NCI-H345 (cell line): ENCODE results near the gene STAC.
"Not testable (repeated sequence)": the region's sequence is repeated elsewhere in the genome, so short reads cannot be mapped to it uniquely, and the experiment has no call there.

Experiments used
- DNase-seq: peaks from one replicate; lab custom pipeline; 2025; lab: John Stamatoyannopoulos, UW

The STAC gene

GRCh38 chr3:36520241-36521006 lies 140.1 kb downstream of the STAC start:
- no peak for DNase-seq

DNA sequence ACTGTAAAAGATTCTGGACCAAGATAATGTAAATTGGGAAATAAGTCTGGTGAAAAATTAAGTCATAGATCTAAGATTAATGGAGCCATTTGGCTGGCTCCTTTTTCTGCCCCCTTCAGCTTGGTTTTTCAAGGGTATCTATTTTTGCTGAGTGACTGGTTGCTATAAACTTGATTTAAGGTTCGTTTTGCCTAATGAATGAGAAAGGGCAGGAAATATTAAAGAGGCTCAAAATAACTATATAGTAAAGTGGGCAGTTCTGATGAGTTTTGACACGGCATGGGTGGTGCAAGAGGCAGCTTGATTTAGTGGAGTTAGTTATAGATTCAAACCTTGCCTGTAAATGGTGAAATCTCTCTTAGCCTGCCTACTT lies 140.7 kb downstream of the STAC start:
- no peak for DNase-seq

DNA sequence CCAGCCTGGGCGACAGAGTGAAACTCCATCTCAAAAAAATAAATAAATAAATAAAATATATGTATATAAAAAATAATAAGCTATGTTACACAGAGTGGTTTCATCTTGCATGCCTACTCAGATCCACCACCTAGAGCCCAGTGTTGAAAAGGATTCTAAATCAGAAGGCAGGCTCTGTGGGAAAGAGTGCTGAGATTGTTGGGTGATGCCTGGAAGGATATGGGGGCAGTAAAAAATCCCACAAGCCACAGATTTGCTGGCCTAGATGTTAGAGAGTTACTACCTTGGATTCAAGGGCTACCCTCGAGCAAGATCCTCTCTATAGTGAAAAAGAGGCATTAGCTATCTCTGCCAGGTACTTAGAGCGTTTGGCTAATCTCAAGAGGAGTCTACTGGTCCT lies 144.3 kb downstream of the STAC start:
- DNase-seq = no peak

DNA sequence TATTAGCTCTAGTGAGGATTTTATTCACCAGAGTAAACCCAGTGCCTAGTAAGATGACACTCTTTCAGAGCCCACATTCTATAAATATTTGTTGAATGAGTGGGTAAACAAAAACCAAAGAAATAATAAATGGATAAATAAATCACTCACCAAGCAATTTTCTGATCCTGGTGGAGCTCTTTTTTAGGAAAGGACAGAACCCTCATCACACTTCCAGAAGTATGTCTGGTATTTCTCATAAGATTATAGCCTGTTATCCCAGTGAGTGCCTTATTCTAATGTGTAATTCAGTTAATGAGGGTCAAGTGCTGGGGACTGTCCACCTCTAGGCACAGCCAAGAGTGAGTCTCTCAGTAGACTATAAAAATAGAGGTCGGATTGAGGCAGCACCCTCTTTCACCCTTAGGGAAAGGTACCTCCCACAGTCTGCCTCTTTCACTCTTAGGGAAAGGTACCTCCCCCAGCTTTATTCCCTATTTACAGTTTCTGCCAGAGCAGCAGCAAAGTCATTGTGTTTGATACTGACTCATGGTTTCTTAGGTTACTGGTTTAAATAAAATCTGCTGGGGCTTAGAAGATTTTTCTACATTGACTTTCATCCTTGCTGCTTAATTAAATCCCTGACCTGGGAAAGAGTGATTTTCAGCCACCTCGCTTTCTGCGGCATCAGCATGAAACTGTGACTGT lies 145.0 kb downstream of the STAC start:
- peak; percentile 14 for DNase-seq

GRCh38 chr3:36538136-36538749 lies 157.9 kb downstream of the STAC start:
- DNase-seq = no peak

DNA sequence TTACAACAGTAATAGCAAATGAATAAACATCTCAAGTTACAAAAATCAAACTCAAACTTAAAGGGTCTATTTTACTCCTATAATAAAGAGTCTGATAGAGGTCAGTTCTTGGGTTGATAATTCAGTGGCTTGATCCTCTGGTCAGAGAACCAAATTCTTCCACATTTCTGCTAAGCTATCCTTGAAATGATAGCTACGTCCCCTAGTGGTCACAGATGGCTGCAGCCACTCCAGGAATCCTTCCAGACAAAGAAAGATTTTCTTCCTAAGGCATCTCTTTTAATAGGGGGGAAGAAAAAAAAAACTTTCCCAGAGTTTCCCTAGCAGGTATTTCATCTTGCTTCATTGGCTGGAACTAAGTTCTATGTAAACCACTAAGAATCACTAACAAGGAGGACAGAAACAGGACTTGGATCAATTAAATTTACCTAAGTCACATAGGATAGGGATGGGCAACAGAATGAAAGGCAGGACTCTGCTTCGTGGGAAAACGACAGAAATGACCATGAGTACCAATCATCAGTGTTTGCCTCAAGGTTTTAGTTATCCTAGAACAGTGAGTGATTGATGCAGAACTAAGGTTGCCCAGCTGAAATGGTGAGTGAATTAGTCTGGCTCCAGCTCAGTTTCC lies 160.7 kb downstream of the STAC start:
- no peak for DNase-seq

GRCh38 chr3:36542186-36542585 lies 161.9 kb downstream of the STAC start:
- no peak for DNase-seq

- DNase-seq = no peak
These were observed 163.1 kb downstream of the STAC start for GRCh38 chr3:36543276-36543997.

GRCh38 chr3:36546226-36546625 lies 165.9 kb downstream of the STAC start:
- DNase-seq = no peak

GRCh38 chr3:36548712-36549111 lies 168.4 kb downstream of the STAC start:
- no peak for DNase-seq

DNA sequence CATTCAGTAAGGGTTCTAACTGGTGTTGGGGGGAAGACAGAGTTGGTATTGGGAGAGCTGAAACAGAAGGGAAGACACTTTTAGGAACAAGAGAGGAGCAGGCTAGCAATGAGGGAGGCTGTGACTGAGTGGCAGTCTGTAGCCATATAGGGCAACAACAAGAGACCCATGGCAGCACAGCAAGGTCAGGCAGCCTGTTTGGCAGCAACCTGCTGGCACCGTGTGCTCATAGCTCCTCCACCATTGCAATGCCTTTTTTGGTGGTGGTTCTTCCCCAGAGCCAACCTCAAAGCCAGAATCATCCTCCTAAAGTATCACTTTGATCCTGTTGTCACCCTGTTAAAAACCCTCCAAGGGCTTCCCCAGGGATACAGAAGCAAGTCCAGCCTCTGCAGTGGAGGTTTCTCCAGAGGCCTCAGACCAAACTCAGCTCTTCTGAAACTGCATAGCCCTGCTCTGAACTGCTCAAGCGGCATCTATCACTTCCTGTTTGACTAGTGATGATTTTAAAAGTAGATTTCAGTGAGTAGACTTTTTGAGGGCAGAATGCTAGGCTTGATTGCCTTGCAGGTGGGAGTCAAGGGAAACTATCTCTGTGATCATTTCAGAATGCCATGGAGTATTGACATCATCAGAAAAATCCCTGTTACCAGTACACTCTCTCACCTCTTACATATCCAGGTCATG lies 176.9 kb downstream of the STAC start:
- DNase-seq = no peak

DNA sequence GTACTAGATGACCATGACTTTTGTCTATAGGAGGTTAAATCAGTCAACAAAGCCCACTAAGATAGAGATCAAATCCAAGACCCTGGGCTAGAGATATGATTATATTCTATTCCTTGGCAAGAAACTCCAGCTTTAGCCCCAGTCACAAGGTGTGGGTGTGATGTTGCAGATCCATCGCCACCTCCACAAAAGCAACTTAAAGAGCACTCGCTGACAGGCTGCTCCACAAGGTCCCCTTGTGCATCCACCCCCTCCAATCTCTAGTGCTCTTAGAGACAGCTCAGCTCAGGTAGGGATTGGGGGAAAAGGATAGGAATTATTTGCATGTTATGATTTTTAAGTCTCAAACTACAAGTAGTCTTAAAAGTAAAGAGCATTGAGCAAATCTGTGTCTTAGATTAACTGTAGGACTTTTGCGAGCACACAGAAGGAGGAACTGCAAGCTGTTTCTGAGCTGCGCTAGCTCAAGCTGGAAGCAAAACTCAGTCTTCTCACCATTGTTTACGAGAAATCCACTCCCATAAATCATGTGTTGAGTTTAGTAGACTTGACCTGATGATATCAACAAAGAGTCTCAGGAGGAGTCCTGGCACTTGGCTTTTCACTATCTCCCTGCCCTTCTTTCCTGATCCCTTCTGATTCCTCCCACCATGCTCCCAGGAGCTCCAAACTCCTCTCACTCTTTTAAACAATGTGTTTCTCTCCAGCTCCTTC lies 177.6 kb downstream of the STAC start:
- no peak for DNase-seq

DNA sequence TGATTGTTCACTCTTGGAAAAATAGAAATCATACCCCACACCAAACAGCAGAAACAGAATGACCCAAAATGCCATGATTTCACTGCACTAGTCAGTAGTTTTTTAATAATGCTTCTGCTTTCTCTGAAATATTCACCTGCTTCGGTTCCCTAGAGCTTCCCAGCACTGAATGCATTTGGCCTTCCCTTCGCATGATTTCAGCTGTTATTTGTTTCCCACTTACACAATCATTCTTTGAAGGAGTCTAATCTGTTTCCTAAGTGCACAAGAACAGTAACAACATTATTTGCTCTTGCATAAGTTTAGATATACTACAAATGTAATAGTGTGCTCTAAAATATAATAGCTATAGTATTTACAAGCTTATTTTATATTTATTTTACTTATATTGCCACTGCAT lies 178.7 kb downstream of the STAC start:
- DNase-seq = no peak

DNA sequence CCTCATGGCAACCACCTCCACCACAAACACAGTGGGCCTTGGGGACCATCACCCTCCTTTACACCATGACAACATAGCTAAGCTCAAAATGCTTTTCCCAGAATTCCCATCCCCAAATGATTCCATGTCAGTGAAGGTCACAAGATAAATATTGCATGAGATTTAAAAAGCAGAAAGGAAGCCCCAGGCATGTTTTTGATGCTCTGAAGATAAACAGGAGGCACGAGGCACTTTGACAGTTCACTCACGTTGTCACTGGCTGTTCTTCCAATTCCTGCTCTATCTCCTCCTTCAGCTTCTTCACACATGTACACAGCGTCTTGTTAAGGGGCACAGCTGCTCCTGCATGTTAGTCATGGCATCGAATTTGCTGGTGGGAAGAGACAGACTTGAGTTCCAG lies 180.4 kb downstream of the STAC start:
- no peak for DNase-seq

- no peak for DNase-seq
These were observed 181.3 kb downstream of the STAC start for GRCh38 chr3:36561601-36562000.

GRCh38 chr3:36562945-36563344 lies 182.6 kb downstream of the STAC start:
- DNase-seq = no peak

- DNase-seq = no peak
These were observed 194.9 kb downstream of the STAC start for GRCh38 chr3:36575241-36575640.

DNA sequence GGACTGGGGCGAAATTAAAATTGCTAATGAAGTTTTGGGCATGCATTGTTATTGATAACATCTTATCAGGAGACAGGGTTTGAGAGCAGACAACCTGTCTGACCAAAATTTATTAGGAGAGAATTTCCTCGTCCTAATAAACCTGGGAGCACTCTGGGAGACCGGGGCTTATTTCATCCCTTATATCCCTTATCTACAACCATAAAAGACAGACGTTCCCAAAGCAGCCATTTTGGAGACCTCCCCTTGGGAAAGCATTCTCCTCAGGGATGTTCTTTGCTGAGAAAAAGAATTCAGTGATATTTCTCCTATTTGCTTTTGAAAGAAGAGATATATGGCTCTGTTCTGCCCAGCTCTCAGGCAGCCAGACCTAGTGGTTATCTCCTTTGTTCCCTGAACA lies 198.1 kb downstream of the STAC start:
- DNase-seq = not testable (repeated sequence)

DNA sequence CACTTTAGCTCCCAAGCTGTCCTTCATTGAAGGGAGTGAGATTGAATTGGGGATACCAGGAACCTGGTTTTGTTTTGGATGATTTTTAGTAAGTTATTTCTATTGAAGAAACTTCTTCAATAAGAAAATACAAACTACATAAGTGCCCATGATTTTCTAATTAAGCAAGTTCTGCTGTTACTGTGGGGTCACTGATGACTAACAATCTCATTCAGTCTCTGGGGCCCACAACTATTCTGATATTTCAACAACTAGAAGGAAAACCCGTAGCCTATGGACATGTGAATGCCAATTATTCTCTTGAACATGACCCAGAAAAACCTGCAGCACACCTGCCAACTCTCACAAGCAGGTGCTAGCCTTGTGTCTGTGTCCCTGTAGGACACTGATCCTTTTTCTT lies 199.4 kb downstream of the STAC start:
- no peak for DNase-seq

GRCh38 chr3:36580716-36581115 lies 200.4 kb downstream of the STAC start:
- no peak for DNase-seq

DNA sequence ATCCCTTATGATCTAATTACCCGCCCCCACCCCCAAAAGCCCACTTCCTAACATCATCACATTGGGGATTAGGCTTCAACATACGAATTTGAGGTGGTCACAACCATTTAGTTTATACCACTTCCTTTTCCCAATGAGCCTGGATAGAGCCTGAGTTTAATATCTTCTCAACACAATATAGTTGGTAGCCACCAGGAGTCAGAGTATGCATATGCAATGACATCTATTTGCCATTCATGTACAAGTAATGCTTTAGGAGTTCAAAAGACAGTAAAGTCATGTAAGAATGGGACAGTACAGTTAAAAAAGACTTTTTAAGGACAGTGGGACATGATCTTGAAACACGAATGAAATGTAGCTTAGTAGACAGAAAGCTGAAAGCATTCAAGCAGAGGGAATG lies 211.7 kb downstream of the STAC start:
- DNase-seq = no peak
